HG03066 (cell line): ENCODE measurements around the gene TMPRSS2.

Source experiments
- ATAC-seq: cut with Tn5 transposase; IDR thresholded peaks from one replicate; pipeline ENCODE4 v1.9.1; 2021; ENCODE audit warnings: low read depth; ENCODE audit not compliant: unreplicated experiment

Gene TMPRSS2

DNA sequence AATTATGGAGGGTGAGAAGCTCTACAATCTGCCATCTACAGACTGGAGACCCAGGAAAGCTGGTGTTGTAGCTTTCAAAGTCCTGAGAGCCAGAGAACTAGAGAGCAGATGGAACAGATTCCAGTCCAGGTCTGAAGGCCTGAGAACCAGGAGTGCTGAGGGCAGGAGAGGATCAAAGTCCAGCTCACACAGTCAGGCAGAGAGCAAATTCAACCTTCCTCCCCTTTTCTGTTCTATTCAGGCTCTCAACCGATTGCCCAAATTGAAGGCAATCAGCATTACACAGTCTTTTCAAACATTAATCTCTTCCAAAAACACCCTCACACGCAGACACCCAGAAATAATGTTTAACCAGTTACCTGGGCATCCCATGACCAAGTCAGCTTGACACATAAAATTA is 2.5 kb upstream of the TMPRSS2 start:
- no peak for ATAC-seq

DNA sequence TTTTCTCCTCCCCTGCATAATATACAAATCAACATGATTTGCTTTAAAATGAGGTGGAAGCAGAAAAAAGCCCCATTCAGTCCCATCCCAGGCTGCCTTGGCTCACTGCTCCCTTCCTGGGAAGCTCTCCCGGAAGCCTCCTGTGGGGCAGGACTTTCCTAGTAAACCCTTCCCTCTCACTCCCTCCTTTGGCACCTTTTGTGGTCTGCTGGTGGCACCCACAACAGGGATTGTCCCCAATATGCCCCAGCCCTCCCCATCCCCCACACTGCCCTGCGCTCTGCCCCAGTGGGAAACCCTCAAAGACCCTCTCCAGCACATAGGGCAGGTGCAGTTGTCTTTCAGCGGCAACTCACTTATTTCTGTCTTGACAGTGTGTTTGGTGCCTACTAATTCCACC is 1.8 kb upstream of the TMPRSS2 start:
- ATAC-seq, result no peak

DNA sequence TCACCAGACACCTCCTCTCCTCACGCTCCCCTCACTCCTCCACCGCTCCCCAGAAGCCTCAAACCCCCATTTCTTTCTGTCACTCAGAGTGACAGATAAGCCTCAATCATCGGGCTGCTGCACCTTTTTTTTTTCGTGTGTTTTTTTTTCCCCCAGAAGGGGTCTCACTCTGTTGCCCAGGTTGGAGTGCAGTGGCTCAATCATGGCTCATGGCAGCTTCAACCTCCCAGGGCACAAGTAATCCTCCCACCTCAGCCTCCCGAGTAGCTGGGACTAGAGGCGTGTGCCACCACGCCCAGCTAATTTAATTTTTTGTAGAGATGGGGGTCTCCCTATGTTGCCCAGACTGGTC is 1.2 kb upstream of the TMPRSS2 start:
- ATAC-seq, result no peak

DNA sequence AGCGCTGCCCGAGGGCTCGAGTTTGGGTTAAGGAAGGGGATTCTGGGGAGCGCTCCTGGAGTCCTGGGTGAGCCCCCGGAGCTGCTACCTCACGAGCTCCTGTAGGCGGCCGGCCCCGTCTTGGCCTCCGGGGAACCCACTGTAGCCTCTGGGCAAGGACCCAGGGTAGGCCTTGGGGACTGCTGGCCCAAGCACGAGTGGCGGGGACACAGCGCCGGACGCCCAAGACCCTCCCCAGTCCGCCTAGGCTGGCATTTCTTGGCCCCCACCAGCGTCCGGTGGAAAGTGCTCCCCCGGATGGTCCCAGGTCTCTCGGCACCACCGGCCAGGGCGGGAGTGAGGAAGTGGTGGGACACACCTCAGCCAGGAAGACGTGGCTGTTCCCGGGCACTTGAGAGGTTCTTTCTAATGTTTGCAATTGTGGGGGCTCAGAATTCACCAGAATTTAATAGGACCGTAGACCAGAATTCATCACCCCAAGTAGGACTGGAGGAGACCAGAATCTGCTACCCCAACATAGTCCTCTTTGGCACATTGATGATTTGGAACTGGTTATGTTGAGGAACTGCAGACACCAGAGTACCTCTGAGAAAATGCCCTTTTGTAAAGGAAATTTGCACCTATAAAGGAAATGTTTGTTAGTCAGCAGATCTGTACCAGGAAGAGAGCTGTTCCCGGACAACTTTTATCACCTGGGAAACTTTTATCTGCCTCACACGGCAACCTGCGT is 622 bp upstream of the TMPRSS2 start:
- ATAC-seq, result no peak

DNA sequence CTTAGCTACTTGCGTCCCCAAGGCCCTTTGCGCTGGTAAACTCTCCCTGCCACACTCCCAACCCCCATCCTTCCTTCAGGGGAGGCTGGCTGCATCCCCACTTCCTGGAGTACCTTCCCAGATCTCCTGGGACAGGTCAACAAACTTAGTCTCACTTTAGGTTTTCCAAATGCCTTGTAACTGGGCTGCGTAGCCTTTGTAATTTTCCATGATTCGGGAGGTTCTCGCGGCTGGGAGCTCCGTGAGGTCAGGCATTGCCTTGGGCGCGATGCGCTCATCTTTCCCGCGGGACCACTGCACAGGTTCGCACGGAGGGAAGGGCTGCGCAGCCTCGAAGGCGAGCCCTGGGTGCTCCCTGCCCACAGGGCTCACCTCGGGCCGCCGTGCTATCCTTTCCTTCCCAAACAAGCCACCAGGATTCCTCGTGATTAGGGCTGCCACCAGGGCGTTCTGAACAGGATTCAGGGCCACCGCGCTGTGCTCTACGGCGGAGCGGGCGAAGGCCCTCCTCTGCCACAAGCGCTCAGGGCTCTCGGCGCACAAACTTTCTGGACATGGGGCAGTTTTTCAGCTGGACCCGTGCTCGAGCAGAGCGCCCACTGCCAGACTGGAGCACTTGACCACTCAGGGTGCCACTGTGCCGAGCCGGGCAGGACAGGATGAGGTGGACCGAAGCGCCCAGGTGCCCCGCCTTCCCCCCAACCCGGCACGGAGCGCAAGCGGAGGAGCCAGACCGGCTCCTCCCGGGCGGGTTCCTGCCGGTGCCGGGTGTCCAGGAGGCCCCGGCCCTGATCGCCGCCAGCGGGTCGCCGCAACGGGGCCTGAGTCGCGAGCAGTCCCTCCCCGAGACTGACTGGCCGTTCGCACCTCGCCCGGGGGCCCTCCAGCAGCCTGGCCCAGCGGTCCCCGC is 1.1 kb downstream of the TMPRSS2 start:
- ATAC-seq, result no peak

DNA sequence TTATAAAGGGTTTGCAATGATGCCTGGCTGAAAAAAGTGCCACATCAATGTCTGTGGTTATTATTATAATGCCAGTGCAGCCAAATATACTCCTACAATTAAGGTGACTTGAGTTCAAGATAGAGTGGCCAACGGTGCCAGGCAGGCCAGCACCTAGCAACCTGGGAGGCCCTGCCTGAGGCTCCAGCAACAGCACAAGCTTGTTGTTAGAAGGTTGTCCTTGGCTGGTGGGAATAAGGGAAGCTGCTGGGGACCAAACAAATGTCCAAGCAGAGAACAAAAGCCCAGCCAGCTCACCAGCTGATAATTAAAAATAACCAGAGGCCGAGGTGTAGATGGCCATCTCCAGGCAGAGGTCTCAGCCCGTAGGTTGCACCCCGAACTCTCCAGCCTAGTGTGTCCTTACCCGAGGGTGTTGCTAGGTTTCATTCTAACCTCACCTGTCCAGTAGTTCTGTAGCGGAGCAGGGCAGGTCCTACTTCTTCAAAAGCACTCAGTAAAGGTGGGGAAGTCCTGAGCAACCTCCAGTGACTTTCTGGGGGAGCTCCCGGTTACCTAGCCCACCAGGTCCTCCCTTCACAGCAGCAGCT is 1.9 kb downstream of the TMPRSS2 start:
- ATAC-seq, result no peak

DNA sequence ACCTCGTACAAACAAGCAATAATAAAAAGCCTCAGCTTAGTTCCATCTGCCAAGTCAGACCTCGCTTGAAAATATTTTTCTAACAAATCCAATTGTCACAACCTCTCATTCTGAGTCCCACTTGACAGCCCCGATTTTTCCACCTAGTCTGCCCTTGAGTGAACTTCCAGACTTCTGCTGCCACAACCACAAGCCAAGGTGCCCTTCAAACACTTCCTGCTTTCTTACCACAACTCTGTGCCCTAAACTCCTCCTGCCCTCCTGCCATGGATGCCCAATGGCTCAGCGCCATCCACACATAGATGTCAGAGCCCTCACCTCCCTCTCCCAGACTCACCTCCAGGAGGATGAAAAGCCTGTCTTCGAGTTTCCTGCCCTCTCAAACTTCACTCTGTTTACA is 3.9 kb downstream of the TMPRSS2 start:
- no peak for ATAC-seq

DNA sequence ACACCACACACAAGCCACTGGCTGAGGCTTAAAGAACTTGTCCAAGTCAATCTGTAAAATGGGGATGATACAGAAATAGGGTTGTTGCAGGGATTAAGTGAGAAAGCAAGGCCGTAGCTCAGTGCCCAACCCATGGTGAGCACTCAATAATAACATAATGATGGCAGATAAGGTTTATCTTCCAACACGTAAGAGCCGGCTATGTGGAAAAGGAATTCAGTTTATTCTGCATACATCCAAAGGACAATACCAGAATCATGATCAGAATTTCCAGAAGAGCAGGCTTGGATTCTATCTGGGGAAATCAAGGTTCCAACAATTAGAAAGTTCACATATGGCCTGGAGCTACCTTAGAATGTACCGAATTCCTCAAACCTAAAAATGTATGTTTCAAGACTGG is 4.6 kb downstream of the TMPRSS2 start:
- ATAC-seq, result no peak

DNA sequence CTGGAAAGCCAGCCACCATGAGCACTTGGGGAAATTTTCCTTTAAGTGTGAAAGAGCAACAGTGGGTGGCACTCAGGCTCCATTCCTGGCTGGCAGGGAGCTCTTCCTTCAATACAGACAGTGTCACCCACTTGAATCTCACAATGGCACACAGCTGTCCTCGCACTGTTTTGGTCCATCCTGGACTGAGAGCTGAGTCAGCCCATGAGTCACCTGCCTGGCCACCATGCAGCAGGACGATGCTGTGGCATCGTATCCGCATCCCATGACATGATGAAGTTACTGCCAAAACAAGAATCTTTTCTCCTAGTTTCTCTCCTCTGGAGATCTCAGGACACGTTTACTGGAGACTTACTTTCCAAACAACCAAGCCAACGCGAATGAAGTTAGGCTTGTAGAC is 6.0 kb downstream of the TMPRSS2 start:
- ATAC-seq, result no peak

DNA sequence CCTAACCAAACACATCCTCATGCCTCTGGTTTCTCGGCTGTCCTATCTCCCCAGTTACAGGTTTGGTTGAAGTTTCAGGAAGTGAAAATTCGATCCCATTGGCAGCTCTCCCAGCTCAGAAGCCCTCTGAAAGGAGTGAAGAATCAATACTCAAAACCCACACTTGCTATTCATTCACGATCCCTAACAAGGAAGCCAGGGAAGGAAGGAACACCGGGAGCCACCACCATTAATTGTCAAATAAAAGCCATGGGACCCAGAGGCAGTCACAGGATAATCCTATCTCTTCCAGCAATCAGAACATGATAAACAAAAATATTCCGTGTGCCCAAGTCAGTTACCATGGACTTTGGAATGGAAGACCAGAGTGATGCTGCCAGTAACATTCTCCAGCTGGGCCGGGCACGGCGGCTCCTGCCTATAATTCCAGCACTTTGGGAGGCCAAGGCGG is 7.0 kb downstream of the TMPRSS2 start:
- ATAC-seq, result no peak

DNA sequence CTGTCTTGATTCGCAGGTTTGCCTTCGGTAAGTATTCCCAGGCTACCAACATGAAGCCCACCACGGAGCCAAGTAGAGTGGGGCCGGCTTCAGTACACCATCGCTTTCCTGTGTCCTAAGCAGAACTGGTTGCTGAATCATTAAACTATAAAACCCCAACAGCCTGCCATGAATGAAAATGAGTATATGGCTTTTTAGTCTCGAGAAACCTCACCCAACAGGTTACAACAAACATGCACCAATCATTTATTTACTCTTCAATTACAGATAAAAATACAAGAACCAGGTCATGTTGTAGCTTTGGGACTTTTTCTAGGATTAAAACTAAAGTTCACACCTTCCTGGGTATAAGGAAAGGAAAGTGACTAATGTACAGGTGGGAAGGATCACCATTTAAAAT is 7.6 kb downstream of the TMPRSS2 start:
- ATAC-seq, result no peak

DNA sequence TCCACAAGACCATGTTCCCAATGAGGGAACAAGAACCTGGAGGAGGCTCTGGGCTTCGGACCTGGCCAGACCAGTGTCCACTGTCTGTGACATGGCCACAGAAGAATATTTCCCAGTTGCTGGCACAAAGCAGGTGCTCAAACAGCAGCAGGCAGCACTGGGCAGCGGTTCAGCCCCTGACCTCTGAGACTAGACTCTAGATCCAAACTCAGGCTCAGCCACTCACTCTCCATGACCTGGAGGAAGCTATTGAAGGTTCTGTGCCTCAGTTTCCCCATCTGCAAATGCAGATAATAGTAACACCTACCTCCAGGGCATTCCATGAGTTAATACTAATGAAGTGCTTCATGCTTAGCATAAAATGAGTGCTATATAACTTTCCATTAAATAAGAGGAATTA is 8.0 kb downstream of the TMPRSS2 start:
- no peak for ATAC-seq

DNA sequence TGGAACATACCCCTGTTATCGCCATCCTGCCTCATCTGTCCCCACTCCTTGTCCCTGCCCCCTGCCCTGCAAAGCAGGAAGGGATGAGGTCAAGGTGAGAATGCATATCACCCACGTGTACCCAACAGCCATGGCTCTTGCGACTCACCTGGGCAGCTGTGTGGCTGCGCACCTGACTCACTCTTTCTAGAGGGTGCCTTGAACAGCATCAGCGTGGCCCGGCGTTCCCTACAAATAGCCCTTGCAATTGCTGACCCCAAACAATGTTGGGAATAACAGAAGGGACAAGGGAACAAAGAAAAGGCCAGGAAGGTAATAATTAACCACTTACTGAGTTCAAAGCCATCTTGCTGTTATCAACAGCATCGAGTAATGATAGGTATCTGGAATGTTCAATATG is 10.2 kb downstream of the TMPRSS2 start:
- no peak for ATAC-seq

DNA sequence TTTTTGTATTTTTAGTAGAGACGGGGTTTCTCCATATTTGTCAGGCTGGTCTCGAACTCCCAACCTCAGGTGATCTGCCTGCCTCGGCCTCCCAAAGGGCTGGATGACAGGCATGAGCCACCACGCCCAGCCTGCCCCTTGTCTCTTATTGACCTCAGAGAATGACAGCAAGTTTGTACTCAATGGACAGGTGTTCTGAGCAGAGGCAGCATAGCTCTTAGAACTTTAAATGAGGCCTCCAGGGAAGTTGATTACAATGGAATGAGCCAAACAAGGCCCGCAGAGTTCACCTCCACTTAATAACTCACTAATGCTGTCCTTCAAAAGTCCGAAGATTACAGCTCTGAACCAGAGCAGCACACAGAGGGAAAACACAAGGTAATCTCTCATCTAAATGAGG is 10.9 kb downstream of the TMPRSS2 start:
- ATAC-seq, result no peak

DNA sequence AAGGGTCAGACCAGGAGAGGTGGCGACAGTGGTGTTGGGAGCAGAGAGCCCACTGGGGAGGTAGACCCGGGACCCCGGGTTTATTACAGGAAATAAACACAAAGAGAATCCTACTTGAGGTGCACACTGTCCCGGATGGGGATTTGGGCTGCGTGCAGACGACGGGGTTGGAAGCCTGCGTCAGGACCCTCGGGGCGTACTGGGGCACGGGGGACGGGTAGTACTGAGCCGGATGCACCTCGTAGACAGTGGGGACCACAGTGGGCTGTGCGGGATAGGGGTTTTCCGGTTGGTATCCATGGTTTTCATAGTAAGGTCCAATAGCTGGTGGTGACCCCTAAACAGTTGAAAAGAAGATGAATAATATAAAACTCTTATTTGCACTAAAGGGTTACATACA is 13.7 kb downstream of the TMPRSS2 start:
- ATAC-seq, result no peak

DNA sequence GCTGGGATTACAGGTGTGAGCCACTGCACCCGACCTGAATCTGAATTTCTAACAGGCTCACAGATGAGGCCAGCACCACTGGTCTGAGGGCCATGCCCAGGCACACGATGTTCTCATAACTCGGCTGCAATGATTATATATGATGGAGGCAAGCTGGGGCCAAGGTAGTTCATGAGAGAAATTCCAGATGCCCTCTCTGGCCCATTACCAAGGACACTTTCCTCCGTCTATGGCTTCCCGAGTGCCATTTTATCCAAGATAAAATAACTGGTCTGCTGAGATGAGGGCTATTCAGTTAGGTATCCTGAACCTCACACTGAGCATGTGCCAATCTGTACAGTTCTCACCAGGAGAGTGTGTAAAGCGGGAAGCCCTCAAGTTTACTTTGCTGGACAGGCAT is 16.5 kb downstream of the TMPRSS2 start:
- ATAC-seq, result no peak

DNA sequence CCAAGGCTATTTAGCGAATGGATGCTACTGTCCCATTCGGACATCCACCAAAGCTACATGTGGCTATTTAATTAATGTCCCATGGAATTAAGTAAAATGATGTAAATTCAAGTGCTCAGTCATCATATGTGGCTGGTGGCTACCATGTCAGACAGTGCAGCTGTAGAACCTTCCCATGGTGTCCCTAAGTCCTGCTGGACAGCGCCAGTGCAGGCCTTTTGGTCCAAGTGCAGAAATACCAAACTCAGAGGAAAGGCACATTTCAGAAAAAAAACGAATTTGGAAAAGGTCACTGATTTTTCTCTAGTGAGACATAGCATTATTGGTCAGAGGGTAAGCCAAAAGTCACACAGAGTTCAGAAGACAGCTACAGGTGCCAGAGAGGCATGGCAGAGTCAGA is 17.6 kb downstream of the TMPRSS2 start:
- no peak for ATAC-seq

DNA sequence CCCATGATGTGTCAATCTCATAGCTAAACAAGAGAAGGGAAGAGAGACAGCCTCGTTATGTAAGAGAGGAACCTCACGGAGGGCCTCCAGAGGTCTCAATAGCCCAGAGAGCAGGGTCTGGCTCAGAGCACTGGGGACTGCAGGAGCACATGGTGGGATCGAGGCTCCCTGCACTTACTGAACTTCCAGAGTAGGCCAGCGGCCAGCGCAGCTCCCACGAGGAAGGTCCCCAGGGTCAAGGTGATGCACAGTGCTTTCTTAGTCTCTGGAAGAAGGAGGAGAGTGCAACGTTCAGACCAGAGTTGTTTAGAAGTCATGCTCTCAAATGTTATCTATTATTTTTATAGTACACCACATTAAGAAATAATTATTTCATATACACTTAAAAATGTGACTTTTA is 18.6 kb downstream of the TMPRSS2 start:
- ATAC-seq, result no peak

DNA sequence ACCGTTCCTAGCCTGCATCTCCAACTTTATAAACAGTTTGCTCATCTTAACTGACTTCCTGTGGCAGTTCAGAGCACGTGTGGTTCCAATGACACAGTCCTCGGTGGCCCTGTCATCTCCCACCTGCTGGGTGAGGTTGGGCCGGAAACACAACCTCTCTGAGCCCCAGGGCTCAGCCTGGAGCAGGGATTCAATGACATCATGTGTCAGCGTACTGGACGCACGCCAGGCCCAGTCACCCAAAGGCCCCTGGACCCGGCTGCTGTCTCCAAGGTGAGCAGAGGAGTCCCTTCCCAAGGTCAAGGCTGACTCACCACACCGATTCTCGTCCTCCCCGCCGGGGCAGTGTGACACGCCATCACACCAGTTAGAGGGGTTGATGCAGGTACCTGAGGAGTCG is 19.9 kb downstream of the TMPRSS2 start:
- no peak for ATAC-seq

DNA sequence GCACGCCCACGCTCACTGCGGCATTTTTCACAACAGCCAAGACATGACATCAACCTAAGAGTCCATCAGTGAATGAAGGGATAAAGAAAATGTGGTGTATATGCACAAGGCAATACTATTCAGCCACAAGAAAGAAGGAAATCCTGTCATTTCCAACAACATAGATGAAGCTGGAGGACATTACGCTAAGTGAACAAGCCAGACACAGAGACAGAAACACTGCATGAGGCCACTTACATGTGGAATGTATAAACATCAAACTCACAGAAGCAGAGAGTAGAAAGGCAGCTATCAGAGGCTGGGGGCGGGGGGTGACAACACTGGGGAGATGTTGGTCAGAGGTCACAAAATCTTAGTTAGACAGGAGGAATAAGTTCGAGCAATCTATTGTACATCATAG is 20.9 kb downstream of the TMPRSS2 start:
- no peak for ATAC-seq

DNA sequence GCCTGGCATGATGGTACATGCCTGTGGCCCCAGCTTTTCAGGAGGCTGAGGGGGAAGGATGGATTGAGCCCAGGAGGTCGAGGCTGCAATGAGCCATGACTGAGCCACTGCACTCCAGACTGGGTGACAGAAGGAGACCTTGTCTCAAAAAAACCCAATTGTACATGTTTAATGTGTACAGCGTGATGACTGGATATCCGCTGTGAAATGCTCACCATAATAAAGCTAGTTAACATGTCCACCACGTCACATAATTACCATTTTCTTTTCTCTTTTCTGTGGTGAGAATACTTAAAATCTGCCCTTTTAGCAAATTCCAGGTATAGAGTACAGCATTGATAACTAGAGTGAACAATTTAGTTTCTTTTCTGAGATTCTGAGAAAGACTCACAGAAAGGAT is 24.0 kb downstream of the TMPRSS2 start:
- ATAC-seq, result no peak

DNA sequence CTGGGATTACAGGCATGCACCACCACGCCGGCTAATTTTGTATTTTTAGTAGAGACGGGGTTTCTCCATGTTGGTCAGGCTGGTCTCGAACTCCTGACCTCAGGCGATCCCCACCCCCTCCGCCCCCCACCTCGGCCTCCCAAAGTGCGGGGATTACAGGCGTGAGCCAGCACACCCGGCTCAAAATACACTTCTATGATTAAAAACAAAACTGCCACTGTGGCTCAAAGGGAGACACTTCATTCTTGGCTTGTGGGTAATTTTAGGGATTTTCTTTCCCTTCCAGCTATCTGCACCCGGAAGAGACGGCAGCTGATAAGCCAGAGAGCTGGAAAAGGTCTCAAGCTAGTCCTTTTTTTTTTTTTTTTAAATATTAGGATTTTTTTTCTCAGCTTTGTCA is 24.5 kb downstream of the TMPRSS2 start:
- ATAC-seq, result no peak
